HepG2 (cell line): ENCODE data around the gene PHKB. TPM values are rescaled to one million over a fixed set of nuclear protein-coding genes. Genes with fewer than 3 reads are reported as not detected.

Source experiments
- ARHGAP35 ChIP-seq: sonication (generic); formaldehyde crosslinking; IDR thresholded peaks from 2 replicates; pipeline ENCODE4 v1.9.0; 2022; ENCODE audit warnings: mild to moderate bottlenecking, inconsistent platforms, moderate library complexity, missing genetic modification reagents, borderline replicate concordance
- BRD4 ChIP-seq: sonication (generic); formaldehyde crosslinking; IDR thresholded peaks from 2 replicates; pipeline ENCODE4 v1.4.0; 2020; ENCODE audit warnings: missing genetic modification reagents
- CENPT ChIP-seq: sonication (generic); formaldehyde crosslinking; IDR thresholded peaks from 2 replicates; pipeline ENCODE4 v1.8.0; 2022; ENCODE audit warnings: low read depth, mild to moderate bottlenecking, moderate library complexity, missing genetic modification reagents
- ELF3 ChIP-seq: IDR thresholded peaks from 2 replicates; pipeline ENCODE4 v1.6.1; 2016; ENCODE audit warnings: missing genetic modification reagents, missing compliant biosample characterization
- NFIC ChIP-seq: IDR thresholded peaks from 2 replicates; pipeline ENCODE4 v1.6.1; 2012; ENCODE audit warnings: mild to moderate bottlenecking, low read length, inconsistent platforms
- PTBP1 ChIP-seq: fragments of 200-400 bp; formaldehyde crosslinking; IDR thresholded peaks from 2 replicates; pipeline ENCODE4 v1.6.1; 2018; ENCODE audit warnings: low read length, low read depth; ENCODE audit not compliant: poor library complexity, severe bottlenecking
- RBM22 ChIP-seq: fragments of 200-400 bp; formaldehyde crosslinking; optimal IDR thresholded peaks from 2 replicates; pipeline ENCODE3; 2017; ENCODE audit warnings: mild to moderate bottlenecking, low read length, moderate library complexity
- RCOR2 ChIP-seq: IDR thresholded peaks from 2 replicates; pipeline ENCODE4 v1.6.1; 2016; ENCODE audit warnings: missing biosample characterization, missing genetic modification reagents
- SATB2 ChIP-seq: sonication (generic); formaldehyde crosslinking; IDR thresholded peaks from 2 replicates; pipeline ENCODE4 v1.5.0; 2020; ENCODE audit warnings: missing genetic modification reagents
- SMYD3 ChIP-seq: sonication (generic); formaldehyde crosslinking; IDR thresholded peaks from 2 replicates; pipeline ENCODE4 v1.8.1; 2023; ENCODE audit warnings: mild to moderate bottlenecking, missing genetic modification reagents
- TAF1 ChIP-seq: sonication (generic); formaldehyde crosslinking; IDR thresholded peaks from 2 replicates; pipeline ENCODE4 v1.4.0; 2020; ENCODE audit warnings: missing genetic modification reagents
- TBX2 ChIP-seq: sonication (generic); formaldehyde crosslinking; IDR thresholded peaks from 2 replicates; pipeline ENCODE4 v1.5.0; 2020; ENCODE audit warnings: missing genetic modification reagents, mild to moderate bottlenecking, borderline replicate concordance
- YEATS4 ChIP-seq: sonication (generic); formaldehyde crosslinking; IDR thresholded peaks from 2 replicates; pipeline ENCODE4 v1.4.0; 2020; ENCODE audit warnings: missing genetic modification reagents, borderline replicate concordance
- YY1 ChIP-seq: IDR thresholded peaks from 2 replicates; pipeline ENCODE4 v1.6.1; 2011; ENCODE audit warnings: low read length, low read depth, moderate library complexity, mild to moderate bottlenecking; ENCODE audit not compliant: insufficient read depth, insufficient replicate concordance
- ZFP62 ChIP-seq: sonication (generic); formaldehyde crosslinking; IDR thresholded peaks from 2 replicates; pipeline ENCODE4 v1.4.0; 2020; ENCODE audit warnings: missing genetic modification reagents
- ZNF296 ChIP-seq: sonication (generic); formaldehyde crosslinking; conservative IDR thresholded peaks from 2 replicates; pipeline ENCODE4 v1.5.0; 2020; ENCODE audit warnings: mild to moderate bottlenecking, missing genetic modification reagents
- ZNF674 ChIP-seq: sonication (generic); formaldehyde crosslinking; IDR thresholded peaks from 2 replicates; pipeline ENCODE4 v1.5.0; 2020; ENCODE audit warnings: low read depth, mild to moderate bottlenecking, missing genetic modification reagents
- ZSCAN25 ChIP-seq: sonication (generic); formaldehyde crosslinking; IDR thresholded peaks from 2 replicates; pipeline ENCODE4 v1.8.0; 2022; ENCODE audit warnings: mild to moderate bottlenecking, missing genetic modification reagents
- polyA plus RNA-seq, 8 experiments: library from polyadenylated mRNA; depleted of rRNA in 3 of 8; stranded (reverse) in 7 of 8; unstranded in 1 of 8; fragments of >200 nt; fragmentation: Illumina TruSeq in 4 of 8; extraction: Trizol in 4 of 8; gene quantifications; 2 replicates each; pipeline versions ENCODE4 v1.2.1 to v1.2.3, GENCODE V29; 2011 to 2016; ENCODE audit warnings: low read depth in 4 of 8, missing spikeins in 1 of 8, mixed read lengths in 1 of 8; ENCODE audit not compliant: insufficient read depth in 1 of 8
- total RNA-seq, 5 experiments: library from RNA; depleted of rRNA; stranded (reverse); fragments of >200 nt; fragmentation: Illumina TruSeq; extraction: Trizol; gene quantifications; 2 replicates each; pipeline ENCODE4 v1.2.3, GENCODE V29; 2016; ENCODE audit warnings: low read depth in 1 of 5
- TF ChIP-seq, protein P1 (sequence below): sonication (generic); formaldehyde crosslinking; IDR thresholded peaks from 2 replicates; pipeline ENCODE4 v1.4.0; 2020; ENCODE audit warnings: missing genetic modification reagents
- TF ChIP-seq, protein P2 (sequence below): sonication (generic); formaldehyde crosslinking; IDR thresholded peaks from 2 replicates; pipeline ENCODE4 v1.5.0; 2020; ENCODE audit warnings: mild to moderate bottlenecking, missing genetic modification reagents, borderline replicate concordance
- TF ChIP-seq, protein P3 (sequence below): sonication (generic); formaldehyde crosslinking; IDR thresholded peaks from 2 replicates; pipeline ENCODE4 v1.8.0; 2022; ENCODE audit warnings: mild to moderate bottlenecking, missing genetic modification reagents, moderate library complexity
- TF ChIP-seq, protein P4 (sequence below), 2 experiments: sonication (generic) in 1 of 2; formaldehyde crosslinking in 1 of 2; IDR thresholded peaks; 2 replicates each; pipeline versions ENCODE4 v1.4.0 to v1.6.1; 2018 to 2020; ENCODE audit warnings: missing genetic modification reagents in 2 of 2, borderline replicate concordance in 1 of 2, low read depth in 1 of 2, mild to moderate bottlenecking in 1 of 2, missing biosample characterization in 1 of 2

PHKB gene
- total and polyA plus RNA-seq, 2 of the 13 experiments (the other 11 are each of a cell fraction or from before 2014, with no cell fraction given), result 66.0 to 80.8 TPM

DNA sequence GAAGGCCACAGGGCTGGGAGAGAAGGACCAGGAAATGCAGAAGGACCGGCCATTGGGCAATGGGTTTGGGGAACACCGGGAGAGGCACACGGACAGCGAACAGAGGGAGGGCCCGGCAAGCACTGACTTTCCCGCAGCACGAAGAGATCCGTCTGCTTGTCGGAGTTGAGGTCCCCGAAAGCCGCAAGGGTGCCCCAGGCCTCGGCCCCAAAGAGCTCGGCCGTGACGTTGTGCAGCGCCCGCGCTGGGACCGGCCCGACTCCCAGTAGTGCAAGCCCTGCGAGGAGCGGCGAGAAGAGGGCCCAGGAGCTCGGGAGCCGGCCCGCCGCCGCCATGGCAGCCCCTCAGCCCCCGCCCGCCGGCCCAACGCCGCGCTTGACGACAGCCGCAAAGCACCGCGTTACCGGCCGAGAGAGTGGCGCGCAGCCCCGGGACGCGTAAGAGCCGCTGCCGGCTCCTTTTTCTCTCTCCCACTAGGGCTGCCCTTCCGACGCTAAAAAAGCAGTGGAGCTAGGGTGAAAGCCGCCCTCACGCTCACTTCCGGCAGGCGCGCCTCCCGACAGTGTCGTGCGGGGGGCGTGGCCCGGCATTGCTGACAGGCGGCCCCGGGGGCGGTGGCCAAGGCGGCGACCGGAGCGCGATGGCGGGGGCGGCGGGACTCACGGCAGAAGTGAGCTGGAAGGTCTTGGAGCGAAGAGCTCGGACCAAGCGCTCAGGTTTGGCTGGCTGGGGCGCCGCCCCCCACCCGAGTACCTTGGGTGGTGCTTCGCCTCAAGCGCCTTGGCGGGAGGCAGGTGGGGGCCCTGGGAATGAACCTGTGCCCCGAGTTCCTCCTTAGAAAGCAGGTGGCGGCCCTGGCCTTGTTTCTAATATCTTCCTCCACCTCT, at the start of gene PHKB, which contains the start of gene ITFG1 (continued):
- no peak for TF ChIP-seq NFIC
- TF ChIP-seq YY1, result peak; percentile 93
- TF ChIP-seq TBX2, result peak; percentile 91
- no peak for TF ChIP-seq ZNF296 (CRISPR knock-in tag)
- TF ChIP-seq ZSCAN25 (CRISPR knock-in tag), result 0 out of 2 replicates have a peak, but pooled peaks have one; percentile 31
- TF ChIP-seq, protein P1, sequence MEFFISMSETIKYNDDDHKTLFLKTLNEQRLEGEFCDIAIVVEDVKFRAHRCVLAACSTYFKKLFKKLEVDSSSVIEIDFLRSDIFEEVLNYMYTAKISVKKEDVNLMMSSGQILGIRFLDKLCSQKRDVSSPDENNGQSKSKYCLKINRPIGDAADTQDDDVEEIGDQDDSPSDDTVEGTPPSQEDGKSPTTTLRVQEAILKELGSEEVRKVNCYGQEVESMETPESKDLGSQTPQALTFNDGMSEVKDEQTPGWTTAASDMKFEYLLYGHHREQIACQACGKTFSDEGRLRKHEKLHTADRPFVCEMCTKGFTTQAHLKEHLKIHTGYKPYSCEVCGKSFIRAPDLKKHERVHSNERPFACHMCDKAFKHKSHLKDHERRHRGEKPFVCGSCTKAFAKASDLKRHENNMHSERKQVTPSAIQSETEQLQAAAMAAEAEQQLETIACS (CRISPR knock-in tag), result peak; percentile 41
- TF ChIP-seq RBM22, result no peak
- TF ChIP-seq ARHGAP35 (CRISPR knock-in tag), result peak; percentile 83
- TF ChIP-seq, protein P2, sequence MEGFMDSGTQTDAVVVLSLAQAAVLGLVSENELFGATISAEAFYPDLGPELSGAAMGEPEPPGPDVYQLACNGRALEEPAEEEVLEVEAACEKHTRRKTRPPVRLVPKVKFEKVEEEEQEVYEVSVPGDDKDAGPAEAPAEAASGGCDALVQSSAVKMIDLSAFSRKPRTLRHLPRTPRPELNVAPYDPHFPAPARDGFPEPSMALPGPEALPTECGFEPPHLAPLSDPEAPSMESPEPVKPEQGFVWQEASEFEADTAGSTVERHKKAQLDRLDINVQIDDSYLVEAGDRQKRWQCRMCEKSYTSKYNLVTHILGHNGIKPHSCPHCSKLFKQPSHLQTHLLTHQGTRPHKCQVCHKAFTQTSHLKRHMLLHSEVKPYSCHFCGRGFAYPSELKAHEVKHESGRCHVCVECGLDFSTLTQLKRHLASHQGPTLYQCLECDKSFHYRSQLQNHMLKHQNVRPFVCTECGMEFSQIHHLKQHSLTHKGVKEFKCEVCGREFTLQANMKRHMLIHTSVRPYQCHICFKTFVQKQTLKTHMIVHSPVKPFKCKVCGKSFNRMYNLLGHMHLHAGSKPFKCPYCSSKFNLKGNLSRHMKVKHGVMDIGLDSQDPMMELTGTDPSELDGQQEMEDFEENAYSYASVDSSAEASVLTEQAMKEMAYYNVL (CRISPR knock-in tag), result peak; percentile 53; the same call in 1 of the 2 replicates
- TF ChIP-seq, protein P3, sequence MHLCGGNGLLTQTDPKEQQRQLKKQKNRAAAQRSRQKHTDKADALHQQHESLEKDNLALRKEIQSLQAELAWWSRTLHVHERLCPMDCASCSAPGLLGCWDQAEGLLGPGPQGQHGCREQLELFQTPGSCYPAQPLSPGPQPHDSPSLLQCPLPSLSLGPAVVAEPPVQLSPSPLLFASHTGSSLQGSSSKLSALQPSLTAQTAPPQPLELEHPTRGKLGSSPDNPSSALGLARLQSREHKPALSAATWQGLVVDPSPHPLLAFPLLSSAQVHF (CRISPR knock-in tag), result no peak
- TF ChIP-seq RCOR2 (CRISPR knock-in tag), result no peak
- peak; percentile 92 for TF ChIP-seq ELF3 (CRISPR knock-in tag)
- peak; percentile 95 for TF ChIP-seq YEATS4 (CRISPR knock-in tag)
- TF ChIP-seq, protein P4, sequence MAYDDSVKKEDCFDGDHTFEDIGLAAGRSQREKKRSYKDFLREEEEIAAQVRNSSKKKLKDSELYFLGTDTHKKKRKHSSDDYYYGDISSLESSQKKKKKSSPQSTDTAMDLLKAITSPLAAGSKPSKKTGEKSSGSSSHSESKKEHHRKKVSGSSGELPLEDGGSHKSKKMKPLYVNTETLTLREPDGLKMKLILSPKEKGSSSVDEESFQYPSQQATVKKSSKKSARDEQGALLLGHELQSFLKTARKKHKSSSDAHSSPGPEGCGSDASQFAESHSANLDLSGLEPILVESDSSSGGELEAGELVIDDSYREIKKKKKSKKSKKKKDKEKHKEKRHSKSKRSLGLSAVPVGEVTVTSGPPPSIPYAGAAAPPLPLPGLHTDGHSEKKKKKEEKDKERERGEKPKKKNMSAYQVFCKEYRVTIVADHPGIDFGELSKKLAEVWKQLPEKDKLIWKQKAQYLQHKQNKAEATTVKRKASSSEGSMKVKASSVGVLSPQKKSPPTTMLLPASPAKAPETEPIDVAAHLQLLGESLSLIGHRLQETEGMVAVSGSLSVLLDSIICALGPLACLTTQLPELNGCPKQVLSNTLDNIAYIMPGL (CRISPR knock-in tag; IDR thresholded peaks at IDR 0.05; ENCODE audit: borderline replicate concordance in 1 of 2, low read depth in 1 of 2), result peak; percentile 62 to 88; a peak in 3 of 4 replicates
- peak; percentile 93 for TF ChIP-seq TAF1 (CRISPR knock-in tag)
- TF ChIP-seq ZNF674 (CRISPR knock-in tag), result peak; percentile 58; the same call in 1 of the 2 replicates
- peak; percentile 54 for TF ChIP-seq SMYD3 (CRISPR knock-in tag)
- TF ChIP-seq BRD4, result peak; percentile 89
- TF ChIP-seq ZFP62 (CRISPR knock-in tag), result 0 out of 2 replicates have a peak, but pooled peaks have one; percentile 77
- TF ChIP-seq PTBP1, result peak; percentile 59
- no peak for TF ChIP-seq CENPT (CRISPR knock-in tag)
- TF ChIP-seq SATB2, result peak; percentile 77; the same call in 1 of the 2 replicates
